GM21526 (cell line): ENCODE results near the gene DUT.

ENCODE experiments used
- ATAC-seq: cut with Tn5 transposase; IDR thresholded peaks from one replicate; pipeline ENCODE4 v1.9.1; 2021; ENCODE audit warnings: moderate library complexity; ENCODE audit not compliant: unreplicated experiment, low FRiP score

DUT gene

DNA sequence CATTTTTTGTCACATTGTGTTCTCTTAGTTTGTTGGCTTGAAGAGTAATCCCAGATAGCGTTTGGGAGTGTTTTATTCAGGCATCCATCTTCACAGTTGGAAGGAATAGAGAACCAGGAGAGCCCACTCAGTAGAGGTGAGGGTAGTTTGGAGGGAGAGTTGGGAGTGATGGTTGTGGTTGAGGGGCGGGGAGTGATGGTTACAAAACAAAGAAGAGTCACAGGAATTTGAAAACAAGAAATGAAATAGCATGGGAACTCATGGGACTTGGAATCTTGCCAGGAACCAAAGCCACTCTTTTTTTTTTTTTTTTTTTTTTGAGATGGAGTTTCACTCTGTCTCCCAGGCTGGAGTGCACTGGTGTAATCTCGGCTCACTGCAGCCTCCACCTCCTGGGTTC is 36.3 kb downstream of the DUT start:
- ATAC-seq, result no peak

DNA sequence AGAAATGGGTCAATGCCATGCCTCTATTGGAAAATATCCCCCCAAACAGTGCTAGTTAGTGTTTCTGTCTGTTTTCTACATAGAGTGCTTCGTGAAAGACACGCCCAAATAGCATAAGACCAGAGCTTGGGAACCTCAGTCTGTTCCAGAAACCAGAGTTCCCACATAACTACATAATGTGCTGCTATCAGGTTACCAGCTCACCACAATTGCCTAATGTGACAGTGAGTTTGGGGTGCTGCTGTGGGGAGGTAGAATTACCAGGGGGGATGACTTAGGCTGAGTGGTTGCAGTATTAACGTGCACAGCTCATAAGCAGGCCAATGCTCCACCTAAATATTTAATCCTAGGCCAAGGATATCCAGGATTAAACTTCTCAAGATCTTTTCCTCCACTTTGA is 39.2 kb downstream of the DUT start:
- no peak for ATAC-seq

DNA sequence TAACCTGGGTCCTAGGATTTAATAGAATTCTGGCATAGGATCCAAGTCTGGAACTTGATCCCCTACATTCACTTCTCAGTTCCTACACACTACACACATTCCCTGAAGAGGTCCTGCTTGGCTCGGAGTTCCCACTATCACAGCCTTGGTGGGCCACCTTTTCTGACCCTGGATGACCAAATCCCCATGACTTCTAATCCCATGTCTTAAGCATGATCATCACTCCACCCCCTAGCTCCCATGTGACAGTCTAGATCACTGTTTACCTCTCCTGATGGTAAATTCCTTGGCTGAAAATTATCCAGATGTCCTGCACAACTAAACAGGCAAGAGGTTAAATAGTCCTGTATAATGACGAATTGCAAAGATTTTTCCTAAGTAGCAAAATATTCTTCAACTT is 40.3 kb downstream of the DUT start:
- ATAC-seq, result no peak

DNA sequence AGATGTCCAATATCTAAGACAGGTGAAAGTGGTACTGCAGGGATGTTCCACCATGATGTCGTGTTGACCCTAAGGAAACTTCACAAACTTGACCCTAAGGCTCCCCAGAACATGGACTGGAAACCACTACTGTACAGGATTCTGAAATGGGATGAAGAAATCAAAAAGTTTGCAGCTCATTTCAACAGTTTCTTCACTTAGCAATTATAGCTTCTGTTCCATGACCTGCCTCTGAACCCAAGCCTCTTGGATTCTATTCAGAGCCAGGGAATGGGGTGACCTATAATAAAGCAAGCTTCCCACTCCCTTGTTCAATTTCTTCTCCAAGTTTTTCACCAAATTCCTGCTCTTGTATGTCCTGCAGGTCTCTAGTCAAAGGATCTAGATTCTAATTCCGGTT is 40.7 kb downstream of the DUT start:
- ATAC-seq, result no peak

DNA sequence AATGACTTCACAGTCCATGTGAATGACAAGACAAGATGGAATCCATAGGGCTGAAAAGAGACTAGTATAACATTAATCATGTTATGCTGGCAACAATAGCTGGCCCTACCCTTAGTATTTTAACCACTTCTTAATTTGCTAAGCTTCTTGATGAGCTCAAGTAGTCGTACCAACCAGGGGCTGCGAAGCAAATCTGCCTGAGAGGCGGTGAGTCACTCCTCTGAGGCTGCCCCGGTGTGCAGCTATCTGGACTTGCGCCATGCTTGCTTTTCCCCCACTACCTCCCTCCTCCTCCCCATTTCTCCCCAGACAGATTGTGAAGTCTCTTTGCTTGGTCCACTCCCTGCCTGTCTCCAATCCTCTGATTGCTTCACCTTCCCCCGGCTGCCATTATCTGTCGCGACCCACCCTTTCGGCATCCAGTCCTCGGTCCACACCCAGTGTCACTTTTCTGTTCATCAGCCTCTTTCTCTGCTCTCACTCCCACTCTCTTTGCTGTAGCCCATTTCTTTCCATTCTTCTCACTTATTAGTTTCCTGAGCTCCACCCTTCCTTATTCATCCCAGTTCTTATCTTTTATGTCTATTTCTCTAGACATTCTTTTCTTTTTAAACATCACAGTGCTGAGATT is 42.7 kb downstream of the DUT start:
- ATAC-seq, result no peak

DNA sequence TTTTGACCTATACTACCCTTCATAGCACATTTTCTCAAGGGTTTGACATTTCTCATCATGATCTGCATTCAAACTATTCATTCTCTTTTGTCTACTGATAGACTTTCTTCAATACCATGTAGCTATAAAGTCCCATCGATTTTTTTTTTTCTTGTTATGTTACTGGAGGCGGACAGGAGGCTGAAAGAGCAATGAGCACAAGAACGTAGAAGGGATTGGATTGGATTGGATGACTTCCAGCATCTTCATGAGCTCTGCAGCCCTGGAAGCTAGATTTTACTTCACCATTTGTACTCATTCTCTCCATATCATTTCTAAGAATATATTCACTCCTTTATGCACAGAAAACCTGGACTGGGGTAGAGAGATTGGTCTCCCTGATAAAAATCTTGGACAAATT is 43.2 kb downstream of the DUT start:
- no peak for ATAC-seq

DNA sequence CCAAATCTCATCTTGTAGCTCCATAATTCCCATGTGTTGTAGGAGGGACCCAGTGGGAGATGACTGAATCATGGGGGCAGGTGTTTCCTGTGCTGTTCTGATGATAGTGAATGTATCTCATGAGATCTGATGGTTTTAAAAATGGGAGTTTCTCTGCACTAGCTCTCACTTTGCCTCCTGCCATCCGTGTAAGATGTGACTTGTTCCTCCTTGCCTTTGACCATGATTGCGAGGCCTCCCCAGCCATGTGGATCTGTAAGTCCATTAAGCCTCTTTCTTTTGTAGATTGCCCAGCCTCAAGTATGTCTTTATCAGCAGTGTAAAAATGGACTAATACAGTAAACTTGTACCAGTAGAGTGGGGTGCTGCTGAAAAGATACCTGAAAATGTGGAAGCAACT is 44.5 kb downstream of the DUT start:
- no peak for ATAC-seq

DNA sequence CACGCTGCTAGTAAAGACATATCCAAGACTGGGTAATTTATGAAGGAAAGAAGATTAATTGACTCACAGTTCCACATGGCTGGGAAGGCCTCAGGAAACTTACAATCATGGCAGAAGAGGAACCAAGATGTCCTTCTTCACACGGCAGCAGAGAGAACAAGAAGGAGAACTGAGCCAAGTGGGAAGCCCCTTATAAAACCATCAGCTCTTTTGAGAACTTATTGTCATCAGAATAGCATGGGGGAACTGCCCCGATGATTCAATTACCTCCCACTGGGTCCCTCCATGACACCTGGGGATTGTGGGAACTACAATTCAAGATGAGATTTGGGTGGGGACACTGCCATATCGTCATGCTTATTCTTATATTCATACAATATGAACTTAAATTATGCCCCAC is 49.0 kb downstream of the DUT start:
- no peak for ATAC-seq

DNA sequence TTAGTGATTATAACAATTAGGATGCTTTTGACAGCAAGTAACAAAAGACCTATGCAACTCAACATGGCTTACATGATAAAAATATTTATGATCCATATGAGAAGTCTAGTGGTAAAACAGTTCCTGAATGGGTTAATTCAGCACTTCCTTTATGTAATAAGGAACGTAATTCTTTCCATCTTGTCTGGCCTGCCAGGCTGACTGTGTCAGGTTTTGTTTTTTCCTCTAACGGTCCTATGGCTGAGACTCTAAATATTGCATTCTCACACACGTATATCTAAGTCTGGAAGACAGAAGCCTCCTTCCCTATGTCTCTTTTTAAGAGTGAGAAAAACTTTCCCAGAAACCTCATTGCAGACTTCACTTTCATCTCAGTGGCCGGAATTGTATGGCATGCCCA is 50.6 kb downstream of the DUT start:
- no peak for ATAC-seq

DNA sequence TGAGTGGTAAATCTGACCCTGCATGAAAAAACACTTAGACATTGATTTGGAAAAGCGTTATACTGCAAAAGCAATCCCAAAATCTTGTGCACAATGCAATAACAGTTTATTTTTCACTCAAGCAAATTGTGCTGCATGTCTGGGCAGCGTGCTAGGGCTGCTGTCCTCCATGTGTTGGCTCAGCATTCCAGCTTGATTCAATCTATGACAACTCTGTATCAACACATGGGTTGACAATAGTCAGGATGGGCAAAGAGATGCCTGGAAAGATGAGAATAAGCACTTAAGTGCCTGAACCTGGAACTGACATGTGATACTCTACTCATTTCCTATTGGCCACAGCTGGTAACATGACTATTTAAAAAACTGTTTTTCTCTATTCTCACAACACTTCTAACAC is 51.8 kb downstream of the DUT start:
- ATAC-seq, result no peak

DNA sequence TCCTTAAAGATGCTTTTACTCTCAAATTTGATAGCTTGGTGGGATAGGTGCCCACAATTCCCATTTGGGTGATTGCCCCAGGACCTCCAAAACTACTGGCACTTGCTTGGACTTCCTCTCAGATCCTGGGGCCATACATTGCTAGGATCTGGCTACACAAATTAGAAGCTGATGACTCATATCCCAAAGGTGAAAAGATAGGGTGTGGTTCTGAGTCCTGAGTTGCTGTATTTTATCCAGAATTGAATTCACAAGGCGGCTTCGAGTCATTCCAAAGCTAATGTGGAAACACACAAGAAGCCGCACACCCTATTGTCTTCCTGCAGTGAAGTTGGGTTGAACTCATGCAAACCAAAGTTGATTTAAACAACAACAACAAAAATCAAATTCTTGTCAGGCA is 53.4 kb downstream of the DUT start:
- ATAC-seq, result no peak

DNA sequence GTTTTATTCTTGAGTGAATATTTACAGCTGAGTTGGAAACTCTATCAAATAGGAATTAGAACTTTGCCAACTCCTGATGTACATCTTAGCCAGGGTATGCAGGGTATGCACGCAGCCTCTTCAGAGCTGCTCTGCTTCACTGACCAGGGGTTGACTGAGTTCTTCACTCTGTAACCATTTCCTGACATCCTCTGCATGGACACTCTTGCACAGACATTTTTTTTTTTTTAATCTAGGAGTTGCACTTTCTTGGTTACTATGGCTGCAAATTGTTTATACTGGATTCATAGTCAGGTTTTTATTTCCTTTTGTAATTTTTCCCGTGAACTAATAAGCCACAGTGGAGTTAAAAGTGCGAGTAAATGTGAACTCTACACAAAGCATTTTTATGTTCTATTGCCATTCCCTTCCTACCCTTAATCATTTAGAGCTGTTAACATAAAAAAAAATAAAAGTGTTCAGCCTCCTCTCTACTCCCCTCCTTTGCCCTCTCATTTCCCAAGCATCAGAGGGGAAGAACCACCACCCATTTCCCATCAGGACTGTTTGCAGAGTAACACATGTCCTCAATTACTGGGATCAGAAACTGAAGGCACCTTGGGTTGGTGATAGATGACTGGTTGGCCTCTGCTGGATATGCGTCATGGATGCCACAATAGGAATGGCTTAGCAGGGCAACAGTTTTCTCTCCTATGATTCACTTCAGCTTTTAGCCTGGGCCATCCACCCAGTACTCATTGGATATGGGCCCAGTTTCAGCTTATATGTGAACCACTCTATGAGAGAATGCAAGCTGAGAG is 54.0 kb downstream of the DUT start:
- no peak for ATAC-seq

DNA sequence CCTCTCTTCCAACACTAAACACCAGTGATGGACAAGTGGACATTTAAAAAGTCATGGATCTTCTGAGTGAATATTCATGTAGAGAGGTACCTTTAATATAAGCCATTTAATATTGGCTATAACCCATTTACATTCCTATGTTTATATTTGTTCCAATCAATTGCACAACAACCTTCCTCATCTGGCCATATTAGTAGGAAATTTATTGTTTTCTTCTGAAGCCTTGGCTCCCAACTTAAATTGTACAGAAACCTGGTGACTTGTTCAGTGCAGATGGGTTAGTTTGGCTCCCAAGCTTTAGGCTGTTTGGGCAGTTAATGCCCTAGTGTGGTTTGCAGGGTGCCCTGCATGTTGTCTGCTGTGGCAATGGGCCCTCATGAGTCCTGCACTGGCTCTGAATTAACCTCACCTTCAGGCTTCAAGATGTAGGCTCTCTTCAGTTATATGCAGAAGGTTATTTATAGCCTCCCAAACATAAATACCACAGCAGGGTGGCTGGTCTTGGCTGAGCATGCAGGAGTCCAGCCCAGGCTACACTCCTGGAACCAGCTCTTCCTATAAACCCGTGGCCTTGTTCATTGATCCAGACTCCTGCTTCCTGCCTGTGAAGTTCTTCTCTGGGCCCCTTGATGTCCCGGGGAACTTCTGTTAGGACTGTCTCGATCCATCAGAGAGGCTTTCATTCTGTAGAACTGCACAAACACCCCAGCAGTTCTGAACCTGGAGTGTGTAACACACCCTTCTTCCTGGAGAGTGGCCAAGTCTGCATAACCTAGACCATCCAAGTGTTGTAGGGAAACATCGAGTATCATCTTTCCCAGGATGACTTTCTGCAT is 57.0 kb downstream of the DUT start:
- ATAC-seq, result no peak

DNA sequence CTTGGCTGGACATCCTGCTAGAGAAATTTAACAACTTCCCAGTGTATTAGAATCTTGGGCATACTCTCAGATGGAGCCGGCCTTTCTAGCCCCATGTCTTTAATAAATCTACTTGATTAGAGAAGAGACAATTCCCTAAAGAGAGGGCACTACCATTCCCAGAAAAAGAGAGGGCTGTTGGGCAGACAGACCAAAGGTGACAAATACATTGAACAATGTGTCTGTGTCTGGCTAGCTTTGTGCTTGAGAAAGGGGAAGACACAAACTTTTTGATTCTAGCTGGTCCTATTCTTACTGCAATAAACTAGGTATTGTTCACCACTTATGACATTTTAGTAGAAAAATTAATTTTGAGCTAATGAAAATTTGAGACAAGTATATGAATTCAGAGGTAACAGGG is 57.7 kb downstream of the DUT start:
- ATAC-seq, result no peak

DNA sequence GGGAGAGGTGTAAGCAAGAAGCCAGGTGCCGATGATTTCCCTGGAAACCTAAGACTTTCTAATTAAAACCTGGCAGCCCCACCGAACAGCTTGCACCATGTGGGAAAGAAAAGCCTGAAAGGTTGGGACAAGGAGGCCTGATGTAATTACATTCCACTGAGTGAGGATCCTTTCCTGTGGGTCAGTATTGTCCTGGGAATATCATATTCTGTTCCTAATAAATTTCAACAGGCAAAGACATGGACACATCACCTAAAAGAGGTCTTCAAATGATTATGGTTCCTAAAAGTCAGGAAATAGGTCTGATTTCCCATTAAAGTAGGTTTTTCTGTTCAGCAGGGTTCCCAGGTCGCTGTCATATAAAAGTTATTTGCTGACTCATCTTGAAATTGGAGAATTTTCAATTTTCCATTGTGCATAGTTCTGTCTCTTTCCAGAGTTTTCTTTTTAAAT is 58.5 kb downstream of the DUT start:
- ATAC-seq, result no peak

DNA sequence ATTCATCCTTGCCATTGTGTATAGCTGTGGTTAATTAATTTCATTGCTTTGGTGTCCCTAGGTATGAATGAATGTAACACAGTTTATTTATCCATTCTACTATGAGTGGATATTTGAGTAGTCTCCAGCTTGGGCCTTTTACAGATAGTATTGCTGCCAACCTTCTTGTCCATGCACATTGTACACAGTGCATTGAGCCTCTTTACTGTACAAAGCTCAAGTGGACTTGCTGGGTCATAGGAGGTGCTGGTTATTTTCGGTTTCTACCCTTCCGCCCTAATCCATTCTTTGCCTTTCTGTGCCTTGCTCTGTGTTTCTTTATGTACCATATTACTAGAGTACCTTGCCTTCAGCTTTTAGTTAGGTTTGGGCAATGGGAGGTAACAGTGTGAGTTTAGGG is 60.7 kb downstream of the DUT start:
- no peak for ATAC-seq

DNA sequence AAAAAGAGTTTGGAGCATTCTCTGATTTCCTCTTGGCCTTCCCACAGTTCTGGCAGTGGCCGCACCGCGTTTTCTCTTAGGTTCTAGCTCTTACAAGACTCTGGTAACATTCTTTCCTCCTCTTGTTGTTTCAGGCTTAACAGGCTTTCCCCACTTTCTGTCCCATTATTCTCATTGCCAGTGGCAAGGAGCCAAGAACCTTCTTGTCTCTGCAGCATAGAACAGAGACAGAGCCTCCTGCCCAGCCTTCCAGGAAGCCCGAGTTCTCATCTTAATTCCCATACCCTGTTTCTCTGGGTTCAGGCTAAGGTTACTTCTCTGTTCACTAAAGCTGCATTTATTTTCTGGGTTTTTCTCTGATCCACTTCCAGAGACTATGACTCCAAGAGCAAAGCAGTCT is 61.1 kb downstream of the DUT start:
- ATAC-seq, result no peak
